Stimulated activated CD4-positive, alpha-beta T cell treated with anti-CD3 and anti-CD28 coated beads, Interleukin-4, amount 100 ng/mL, for 1 hour (primary cell): ENCODE data around the gene AGBL1.
"Not testable (repeated sequence)": the region's sequence is repeated elsewhere in the genome, so short reads cannot be mapped to it uniquely, and the experiment has no call there.

Source experiments
- DNase-seq: peaks from one replicate; pipeline ENCODE4 v3.0.0-alpha.2; 2020

AGBL1 gene

GRCh38 chr15:87031540-87032230, 952.0 kb downstream of the AGBL1 start:
- no peak for DNase-seq

GRCh38 chr15:87032295-87032694, 952.6 kb downstream of the AGBL1 start:
- no peak for DNase-seq

DNA sequence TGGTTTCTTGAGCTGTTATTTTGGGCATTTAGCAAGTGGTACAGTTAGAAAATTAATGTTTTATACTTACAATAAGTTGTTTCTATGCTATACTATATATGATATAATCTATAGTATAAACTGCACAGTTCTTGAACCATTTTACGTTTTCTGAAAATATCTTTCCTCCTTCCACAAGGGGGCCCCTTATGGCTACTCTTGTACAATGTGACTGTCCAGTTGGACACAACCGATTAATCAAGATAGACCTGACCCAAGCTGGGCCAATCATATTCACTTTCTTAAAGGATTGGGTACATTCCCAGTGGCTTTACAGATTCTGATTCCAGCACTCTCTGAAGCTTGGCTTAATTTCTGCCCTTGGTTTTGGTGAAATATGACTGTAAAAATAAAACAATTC, 953.4 kb downstream of the AGBL1 start:
- DNase-seq: no peak

DNA sequence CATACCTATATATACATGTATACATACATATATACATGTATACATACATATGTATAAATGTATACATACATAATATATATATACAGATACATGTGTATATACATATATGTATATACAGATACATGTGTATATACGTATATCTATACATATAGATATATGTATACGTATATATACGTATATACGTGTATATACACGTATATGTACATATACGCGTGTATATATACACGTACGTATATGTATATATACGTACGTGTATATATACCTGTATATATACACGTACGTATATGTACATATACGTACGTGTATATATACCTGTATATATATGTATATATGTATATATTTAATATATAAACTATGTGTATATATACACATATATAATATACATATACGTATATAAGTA, 955.2 kb downstream of the AGBL1 start:
- no peak for DNase-seq

- no peak for DNase-seq
Measured at GRCh38 chr15:87038404-87038803, 958.7 kb downstream of the AGBL1 start.

DNA sequence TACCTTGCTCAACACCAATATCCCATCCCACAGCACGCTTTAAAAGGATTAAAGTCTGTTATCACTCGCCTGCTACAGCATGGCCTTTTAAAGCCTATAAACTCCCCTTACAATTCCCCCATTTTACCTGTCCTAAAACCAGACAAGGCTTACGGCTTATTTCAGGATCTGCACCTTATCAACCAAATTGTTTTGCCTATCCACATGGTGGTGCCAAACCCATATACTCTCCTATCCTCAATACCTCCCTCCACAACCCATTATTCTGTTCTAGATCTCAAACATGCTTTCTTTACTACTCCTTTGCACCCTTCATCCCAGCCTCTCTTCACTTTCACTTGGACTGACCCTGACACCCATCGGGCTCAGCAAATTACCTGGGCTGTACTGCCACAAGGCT, 962.9 kb downstream of the AGBL1 start:
- DNase-seq: not testable (repeated sequence)

GRCh38 chr15:87045746-87046145, 966.1 kb downstream of the AGBL1 start:
- no peak for DNase-seq

DNA sequence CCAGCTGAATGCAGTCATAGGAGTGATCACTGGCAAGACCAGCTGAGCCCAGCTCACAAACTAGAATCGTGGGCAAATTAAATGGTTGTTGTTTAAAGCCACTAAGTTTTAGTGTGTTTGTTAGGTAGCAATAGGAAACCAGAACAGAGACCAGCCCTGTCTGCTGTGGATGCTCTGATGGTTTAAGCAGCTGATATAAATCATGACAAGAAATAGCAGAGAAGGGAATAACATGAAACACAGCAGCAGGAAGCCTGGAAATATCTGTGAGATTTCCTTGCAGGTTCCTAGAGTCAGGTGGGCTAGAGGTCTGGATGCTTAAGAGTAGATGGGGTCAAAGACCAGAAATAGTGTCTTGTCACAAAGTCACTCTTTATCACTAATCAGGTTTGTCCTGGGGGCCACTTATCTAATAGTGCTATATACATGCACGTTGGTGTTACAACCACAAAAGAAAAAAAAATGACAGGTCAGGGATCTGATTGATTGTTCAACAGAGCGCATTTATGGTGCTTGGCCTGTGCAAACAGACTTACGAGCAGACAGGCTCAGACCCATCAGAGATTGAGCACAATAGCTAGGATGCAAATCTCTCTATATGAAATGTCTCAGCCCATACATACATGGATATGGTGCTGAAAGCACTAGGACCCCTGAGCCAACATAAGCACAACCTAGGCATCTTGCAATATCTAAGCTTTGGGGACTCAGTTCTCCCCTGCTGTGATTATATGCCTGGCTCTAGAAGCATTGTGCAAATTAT, 967.7 kb downstream of the AGBL1 start:
- no peak for DNase-seq
